Adrenal gland (tissue), 12 donors: ENCODE data around the gene RIMBP2. TPM values are rescaled to one million over a fixed set of nuclear protein-coding genes. Genes with fewer than 3 reads are reported as not detected.

ENCODE experiments used
- DNase-seq, 7 donors: peaks; one replicate each; pipeline ENCODE4 v3.0.0-alpha.2; 2019 to 2020
- H3K27ac ChIP-seq, 5 donors: fragments of 200-600 bp; sonication (generic) in 4 of 5; 1 replicate in 3 of 5; 2 replicates in 2 of 5; pipeline versions ENCODE4 v1.5.1 to v1.8.0; 2016 to 2020; ENCODE audit warnings: mild to moderate bottlenecking in 1 of 5
- H3K27me3 ChIP-seq: fragments of 200-600 bp; 2 replicates; pipeline ENCODE4 v1.8.0; 2021
- H3K36me3 ChIP-seq, 2 donors: fragments of 200-600 bp; replicated peaks in 1 of 2; 1 replicate in 1 of 2; 2 replicates in 1 of 2; pipeline versions ENCODE4 v1.5.1 to v1.8.0; 2018 to 2022
- H3K4me1 ChIP-seq, 2 donors: fragments of 200-600 bp; replicated peaks in 1 of 2; 1 replicate in 1 of 2; 2 replicates in 1 of 2; pipeline versions ENCODE4 v1.5.1 to v1.8.0; 2018 to 2021
- H3K4me3 ChIP-seq, 4 donors: fragments of 200-600 bp; sonication (generic) in 3 of 4; one replicate each; pipeline ENCODE4 v1.5.1; 2016 to 2018
- H3K9me3 ChIP-seq, 3 donors: fragments of 200-600 bp; sonication (generic) in 1 of 3; replicated peaks in 1 of 3; 1 replicate in 2 of 3; 2 replicates in 1 of 3; pipeline versions ENCODE4 v1.5.1 to v1.8.0; 2016 to 2021
- CTCF ChIP-seq, 6 experiments: fragments of 450-650 bp in 4 of 6; fragments of 200-600 bp in 2 of 6; sonication (generic) in 1 of 6; IDR thresholded peaks; 1 replicate in 5 of 6; 2 replicates in 1 of 6; pipeline versions ENCODE4 v1.5.1 to v1.8.0; 2016 to 2021; ENCODE audit warnings: antibody characterized with exemption in 6 of 6, mild to moderate bottlenecking in 2 of 6, moderate library complexity in 1 of 6
- POLR2A ChIP-seq, 2 donors: fragments of 450-650 bp; IDR thresholded peaks; one replicate each; pipeline ENCODE4 v1.6.1; 2017; ENCODE audit warnings: antibody characterized with exemption in 2 of 2, mild to moderate bottlenecking in 2 of 2, moderate library complexity in 1 of 2
- WGBS, 4 donors: extraction: QIAGEN DNeasy Blood & Tissue Kit in 2 of 4; methylation state at CpG; one replicate each; pipeline versions ENCODE4 v1.1.5 to v1.1.7; 2013 to 2017; 5-methylcytosine and 5-hydroxymethylcytosine counted together
- intact Hi-C, 2 donors: fragments of 100-400 bp; cut with DNase I; formaldehyde crosslinking; loops; one replicate each; pipeline versions ENCODE4 v1.14.1 to v1.15.0; 2022 to 2023
- polyA plus RNA-seq, 3 donors: library from polyadenylated mRNA; stranded (reverse); fragments of 200-250 nt in 2 of 3; fragments of 350-450 nt in 1 of 3; fragmentation: Illumina TruSeq in 1 of 3; extraction: RNeasy Lipid Tissue Mini Kit (QIAGEN cat#74804) in 1 of 3; gene quantifications; one replicate each; pipeline ENCODE4 v1.2.3, GENCODE V29; 2013 to 2014
- total RNA-seq, 9 donors: library from RNA; depleted of rRNA in 4 of 9; stranded (reverse); fragments of >200 nt in 4 of 9; fragments of 120-200 nt in 1 of 9; fragmentation: NEBNext Ultra II Directional in 1 of 9; extraction: Animal tissue kit (Norgen Biotek cat#: 25700) in 1 of 9; gene quantifications; one replicate each; pipeline versions ENCODE4 v1.1.0 to v1.2.4, GENCODE V29; 2013 to 2023
- donor health status: healthy with polysubstance abuse.
- donor health status: Bipolar disorder and iron deficiency.
- donor health status: DM: yes; HTN: yes; CAD: no.
- donor health status: DM: no; HTN: no; CAD: no.
- donor health status: DM: no; HTN: no; CAD: no.
- donor health status: DM: yes; HTN: yes; CAD: no.

Gene RIMBP2
- total and polyA plus RNA-seq, 12 donors: 0.18 to 23.9 (median 6.3) TPM; not detected in 2

GRCh38 chr12:130398100-130398848 is 317.8 kb downstream of the RIMBP2 start:
- Histone ChIP-seq H3K36me3 (no peaks in the 10 kb centered on the region), H3K9me3 (no peaks in the 10 kb centered on the region), H3K4me3 (no peak overlapping the region), H3K4me1 (no peaks in the 10 kb centered on the region), H3K27ac (no peak overlapping the region), H3K27me3 (no peaks in the 10 kb centered on the region)
- 74 to 84% (median 77%) methylated on average over 12 of the region's 12 CpGs for WGBS, 4 donors
- DNase-seq: no peak
- TF ChIP-seq POLR2A (IDR thresholded peaks at IDR 0.05) (no peak), CTCF (IDR thresholded peaks at IDR 0.05) (no peak)
- intact Hi-C loops: no loop called here

GRCh38 chr12:130396667-130397066 is 319.4 kb downstream of the RIMBP2 start:
- Histone ChIP-seq H3K9me3 (no peaks in the 10 kb centered on the region), H3K4me3 (no peak overlapping the region), H3K27ac (no peak overlapping the region), H3K36me3 (no peaks in the 10 kb centered on the region), H3K4me1 (no peaks in the 10 kb centered on the region), H3K27me3 (no peaks in the 10 kb centered on the region)
- TF ChIP-seq CTCF (IDR thresholded peaks at IDR 0.05) (no peak), POLR2A (IDR thresholded peaks at IDR 0.05) (no peak)
- intact Hi-C loops: no loop called here
- no peak for DNase-seq
- WGBS, 4 donors: 63 to 78% (median 66%) methylated on average over 2 of the region's 2 CpGs

GRCh38 chr12:130394906-130395305 is 321.2 kb downstream of the RIMBP2 start:
- 38 to 52% (median 44%) methylated on average over 4 of the region's 4 CpGs for WGBS, 4 donors
- H3K9me3 ChIP-seq: no peaks in the 10 kb centered on the region
- intact Hi-C loops: no loop called here

GRCh38 chr12:130391186-130391585 is 324.9 kb downstream of the RIMBP2 start:
- H3K9me3 ChIP-seq: no peaks in the 10 kb centered on the region
- H3K4me3 ChIP-seq: no peak overlapping the region
- no peaks in the 10 kb centered on the region for H3K4me1 ChIP-seq
- 38 to 66% (median 51%) methylated on average over 14 of the region's 14 CpGs for WGBS, 4 donors
- no peak for DNase-seq
- H3K36me3 ChIP-seq: no peaks in the 10 kb centered on the region
- intact Hi-C loops: no loop called here
- no peaks in the 10 kb centered on the region for H3K27me3 ChIP-seq
- no peak overlapping the region for H3K27ac ChIP-seq
- TF ChIP-seq CTCF (IDR thresholded peaks at IDR 0.05) (no peak), POLR2A (IDR thresholded peaks at IDR 0.05) (no peak)

More at GRCh38 chr12:130394906-130395305, 321.2 kb downstream of the RIMBP2 start:
- no peak for DNase-seq
- H3K4me1 ChIP-seq: no peaks in the 10 kb centered on the region
- no peak overlapping the region for H3K27ac ChIP-seq
- no peaks in the 10 kb centered on the region for H3K27me3 ChIP-seq
- TF ChIP-seq POLR2A (IDR thresholded peaks at IDR 0.05) (no peak), CTCF (IDR thresholded peaks at IDR 0.05) (no peak)
- no peak overlapping the region for H3K4me3 ChIP-seq
- H3K36me3 ChIP-seq: no peaks in the 10 kb centered on the region
